HFFc6 (cell line): ENCODE measurements around the gene FRS2. TPM values are rescaled to one million over a fixed set of nuclear protein-coding genes. Genes with fewer than 3 reads are reported as not detected.

Source experiments
- DNase-seq: peaks from one replicate; pipeline ENCODE4 v3.0.0-alpha.2; 2018
- H3K27ac Mint-ChIP-seq: 2 replicates; pipeline ENCODE4 v1.8.0; 2020; ENCODE audit warnings: mild to moderate bottlenecking, mixed read lengths
- H3K27me3 Mint-ChIP-seq: 2 replicates; pipeline ENCODE4 v1.8.0; 2021; ENCODE audit warnings: mild to moderate bottlenecking, moderate library complexity, mixed read lengths; ENCODE audit not compliant: insufficient read depth
- H3K36me3 Mint-ChIP-seq: 2 replicates; pipeline ENCODE4 v1.8.0; 2021; ENCODE audit warnings: low read depth, mixed read lengths
- H3K4me1 Mint-ChIP-seq: 2 replicates; pipeline ENCODE4 v1.8.0; 2020; ENCODE audit warnings: low read depth, mixed read lengths
- H3K4me3 Mint-ChIP-seq: 2 replicates; pipeline ENCODE4 v1.8.0; 2020; ENCODE audit warnings: mild to moderate bottlenecking, moderate library complexity, mixed read lengths
- H3K9me3 Mint-ChIP-seq: 2 replicates; pipeline ENCODE4 v1.8.0; 2020; ENCODE audit warnings: mild to moderate bottlenecking, mixed read lengths
- CTCF ChIP-seq: fragments of 200-600 bp; sonication (generic); IDR thresholded peaks from 2 replicates; pipeline ENCODE4 v1.5.0; 2021; ENCODE audit warnings: antibody characterized with exemption, mild to moderate bottlenecking
- total RNA-seq, 6 experiments: library from RNA; stranded (reverse); fragmentation: NEBNext Ultra II Directional; extraction: Animal tissue kit (Norgen Biotek cat#: 25700); gene quantifications; 2 replicates in 1 of 6; 3 replicates in 5 of 6; pipeline ENCODE4 v1.2.3, GENCODE V29; 2021

FRS2 gene
- total RNA-seq, 6 experiments from 2014 or later: 26.5 to 35.8 (median 31.1) TPM

- Mint-ChIP-seq H3K27ac (no peak overlapping the region; the same call in 1 of the 2 replicates), H3K9me3 (no peaks in the 10 kb centered on the region), H3K4me3 (peak overlapping the region; percentile 37; the same call in 1 of the 2 replicates), H3K36me3 (0 out of 2 replicates have a peak, but pooled peaks cover 4% of the 10 kb centered on the region), H3K27me3 (no peaks in the 10 kb centered on the region; the same call in 1 of the 2 replicates), H3K4me1 (peaks cover 92% of the 10 kb centered on the region)
- no peak for TF ChIP-seq CTCF
- DNase-seq: no peak
These were observed 40.0 kb downstream of the FRS2 start for GRCh38 chr12:69509904-69510827.

- DNase-seq: no peak
- H3K4me1 Mint-ChIP-seq: peaks cover 91% of the 10 kb centered on the region
- H3K36me3 Mint-ChIP-seq: 0 out of 2 replicates have a peak, but pooled peaks cover 4% of the 10 kb centered on the region
- TF ChIP-seq CTCF: no peak
- no peaks in the 10 kb centered on the region; the same call in 1 of the 2 replicates for H3K27me3 Mint-ChIP-seq
- no peak overlapping the region for H3K4me3 Mint-ChIP-seq
- H3K27ac Mint-ChIP-seq: no peak overlapping the region; the same call in 1 of the 2 replicates
- no peaks in the 10 kb centered on the region for H3K9me3 Mint-ChIP-seq
These were observed 40.8 kb downstream of the FRS2 start for GRCh38 chr12:69511016-69511415.

DNA sequence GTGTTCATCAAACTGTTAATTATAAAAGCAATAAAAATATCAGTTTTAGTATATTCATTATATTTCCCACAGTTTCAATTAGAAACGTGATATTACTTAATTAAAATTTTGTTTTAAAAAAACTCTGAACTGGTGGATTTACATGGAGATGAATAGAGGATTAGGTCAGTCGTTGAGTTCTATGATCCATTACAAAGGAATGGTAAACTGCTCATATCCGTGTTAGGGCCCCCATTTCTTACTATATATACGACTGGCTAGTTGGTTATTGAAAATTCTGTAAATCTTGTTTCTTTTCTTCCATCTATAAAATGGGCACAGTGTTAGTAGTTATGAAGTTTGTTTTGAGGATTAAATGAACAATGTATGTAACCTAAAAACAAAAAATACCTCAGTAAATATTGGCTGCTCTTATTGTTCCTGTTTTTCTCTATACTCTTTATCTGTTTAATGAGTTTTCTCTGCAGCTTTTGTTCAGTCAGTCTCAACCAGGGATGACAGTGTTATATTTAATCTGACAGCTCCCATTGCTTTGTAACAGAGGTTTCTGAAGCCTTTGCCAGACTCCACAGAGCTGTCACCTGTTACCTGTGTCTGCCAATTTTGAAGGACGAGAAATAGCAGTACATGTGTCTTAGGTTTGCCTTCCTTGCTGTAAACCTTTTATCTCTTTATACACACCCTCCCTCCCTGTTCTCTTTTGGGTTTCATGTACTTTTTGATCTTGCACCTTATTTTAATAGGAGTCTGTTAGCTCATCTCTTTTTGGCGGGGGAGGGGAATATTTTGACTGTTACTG, 41.5 kb downstream of the FRS2 start:
- peak; percentile 20 for DNase-seq
- peak overlapping the region; percentile 1 for H3K27ac Mint-ChIP-seq

DNA sequence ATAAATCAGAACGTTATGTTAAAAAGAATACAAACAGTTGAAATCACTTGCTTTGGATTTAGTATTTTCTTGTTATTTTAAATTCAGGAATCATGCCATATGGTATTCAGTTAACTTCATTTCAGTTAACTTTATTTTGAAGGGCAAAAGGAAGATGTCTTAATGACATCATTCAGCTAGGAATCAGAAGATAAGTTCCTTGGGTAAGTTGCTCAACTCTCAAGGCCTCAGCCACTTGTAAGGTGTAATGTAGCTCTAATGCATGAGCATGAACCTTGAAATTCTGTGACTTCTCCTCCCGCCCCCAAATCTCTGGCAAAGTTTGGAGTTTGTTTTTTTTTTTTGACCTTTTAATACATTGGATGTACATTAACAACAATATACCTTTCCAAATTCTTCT, 42.6 kb downstream of the FRS2 start:
- Mint-ChIP-seq H3K27me3 (no peaks in the 10 kb centered on the region; the same call in 1 of the 2 replicates), H3K36me3 (0 out of 2 replicates have a peak, but pooled peaks cover 4% of the 10 kb centered on the region), H3K4me1 (peaks cover 80% of the 10 kb centered on the region), H3K27ac (no peak overlapping the region; the same call in 1 of the 2 replicates), H3K9me3 (no peaks in the 10 kb centered on the region), H3K4me3 (no peak overlapping the region)
- no peak for DNase-seq
- no peak for TF ChIP-seq CTCF

More for the DNA sequence above, 41.5 kb downstream of the FRS2 start:
- peaks cover 84% of the 10 kb centered on the region for H3K4me1 Mint-ChIP-seq
- H3K4me3 Mint-ChIP-seq: peak overlapping the region; percentile 41; the same call in 1 of the 2 replicates
- no peaks in the 10 kb centered on the region for H3K9me3 Mint-ChIP-seq
- 0 out of 2 replicates have a peak, but pooled peaks cover 4% of the 10 kb centered on the region for H3K36me3 Mint-ChIP-seq
- H3K27me3 Mint-ChIP-seq: no peaks in the 10 kb centered on the region; the same call in 1 of the 2 replicates
- no peak for TF ChIP-seq CTCF

GRCh38 chr12:69513297-69513696, 43.1 kb downstream of the FRS2 start:
- H3K36me3 Mint-ChIP-seq: 0 out of 2 replicates have a peak, but pooled peaks cover 4% of the 10 kb centered on the region
- no peak for TF ChIP-seq CTCF
- no peak overlapping the region for H3K27ac Mint-ChIP-seq
- no peaks in the 10 kb centered on the region; the same call in 1 of the 2 replicates for H3K27me3 Mint-ChIP-seq
- peaks cover 76% of the 10 kb centered on the region for H3K4me1 Mint-ChIP-seq
- H3K4me3 Mint-ChIP-seq: no peak overlapping the region
- DNase-seq: no peak
- no peaks in the 10 kb centered on the region for H3K9me3 Mint-ChIP-seq
